SU-DHL-6 (cell line): ENCODE results near the gene KDM2A.

Experiments used
- H2AFZ ChIP-seq: fragments of 200-600 bp; sonication (generic); 2 replicates; pipeline ENCODE4 v1.6.1; 2014; ENCODE audit warnings: low read depth, mild to moderate bottlenecking, moderate library complexity, mixed read lengths, antibody characterized with exemption, low read length; ENCODE audit not compliant: severe bottlenecking
- H3F3A ChIP-seq: fragments of 200-600 bp; shearing (Covaris generic); 2 replicates; pipeline ENCODE4 v1.6.0; 2016; ENCODE audit warnings: antibody characterized with exemption, mild to moderate bottlenecking; ENCODE audit not compliant: insufficient read depth
- H3K27ac ChIP-seq: fragments of 200-600 bp; sonication (generic); 2 replicates; pipeline ENCODE4 v1.5.1; 2016; ENCODE audit warnings: low read depth, mild to moderate bottlenecking, low read length, moderate library complexity, mixed read lengths
- H3K27me3 ChIP-seq: fragments of 200-600 bp; sonication (generic), shearing (Covaris generic); 2 replicates; pipeline ENCODE4 v1.6.0; 2014; ENCODE audit warnings: mild to moderate bottlenecking, low read length
- H3K36me3 ChIP-seq: fragments of 200-600 bp; sonication (generic); 2 replicates; pipeline ENCODE4 v1.6.1; 2014; ENCODE audit warnings: mild to moderate bottlenecking, low read length, mixed read lengths
- H3K4me2 ChIP-seq: fragments of 300-600, 200-600 bp; shearing (Covaris generic), sonication (generic); 2 replicates; pipeline ENCODE4 v1.6.0; 2014; ENCODE audit warnings: low read length, low read depth, mild to moderate bottlenecking; ENCODE audit not compliant: poor library complexity, severe bottlenecking
- H3K4me3 ChIP-seq: fragments of 200-600 bp; sonication (generic); 2 replicates; pipeline ENCODE4 v1.5.1; 2014; ENCODE audit warnings: antibody characterized with exemption, low read length, mild to moderate bottlenecking, mixed read lengths; ENCODE audit not compliant: insufficient read depth, poor library complexity, severe bottlenecking
- H3K79me2 ChIP-seq: fragments of 200-600 bp; sonication (generic); 2 replicates; pipeline ENCODE4 v1.6.1; 2014; ENCODE audit warnings: mild to moderate bottlenecking, low read length, moderate library complexity; ENCODE audit not compliant: insufficient read depth
- H3K9ac ChIP-seq: fragments of 200-600 bp; sonication (generic); 2 replicates; pipeline ENCODE4 v1.7.0; 2014; ENCODE audit warnings: mild to moderate bottlenecking, low read length
- H3K9me2 ChIP-seq: fragments of 200-600 bp; sonication (generic); replicated peaks from 2 replicates; pipeline ENCODE4 v1.6.1; 2014; ENCODE audit warnings: low read length; ENCODE audit not compliant: insufficient read depth
- H3K9me3 ChIP-seq: fragments of 200-600 bp; sonication (generic); 2 replicates; pipeline ENCODE4 v1.6.1; 2014; ENCODE audit warnings: low read length, mixed read lengths; ENCODE audit not compliant: insufficient read depth
- H4K20me1 ChIP-seq: fragments of 200-600 bp; sonication (generic); 2 replicates; pipeline ENCODE4 v1.6.1; 2014; ENCODE audit warnings: low read depth, mild to moderate bottlenecking, antibody characterized with exemption, low read length, moderate library complexity, mixed read lengths
- EZH2phosphoT487 ChIP-seq: fragments of 200-600 bp; sonication (generic), shearing (Covaris generic); conservative IDR thresholded peaks from 2 replicates; pipeline ENCODE4 v1.6.1; 2018; ENCODE audit warnings: mild to moderate bottlenecking, antibody characterized with exemption, low read length, moderate library complexity, mixed read lengths
- TF ChIP-seq, protein P1 (sequence below): fragments of 200-600 bp; sonication (generic); IDR thresholded peaks from one replicate; pipeline ENCODE4 v1.5.1; 2017; ENCODE audit warnings: antibody characterized with exemption, mild to moderate bottlenecking, low read length, moderate library complexity; ENCODE audit not compliant: insufficient read depth, poor library complexity, severe bottlenecking

KDM2A gene

DNA sequence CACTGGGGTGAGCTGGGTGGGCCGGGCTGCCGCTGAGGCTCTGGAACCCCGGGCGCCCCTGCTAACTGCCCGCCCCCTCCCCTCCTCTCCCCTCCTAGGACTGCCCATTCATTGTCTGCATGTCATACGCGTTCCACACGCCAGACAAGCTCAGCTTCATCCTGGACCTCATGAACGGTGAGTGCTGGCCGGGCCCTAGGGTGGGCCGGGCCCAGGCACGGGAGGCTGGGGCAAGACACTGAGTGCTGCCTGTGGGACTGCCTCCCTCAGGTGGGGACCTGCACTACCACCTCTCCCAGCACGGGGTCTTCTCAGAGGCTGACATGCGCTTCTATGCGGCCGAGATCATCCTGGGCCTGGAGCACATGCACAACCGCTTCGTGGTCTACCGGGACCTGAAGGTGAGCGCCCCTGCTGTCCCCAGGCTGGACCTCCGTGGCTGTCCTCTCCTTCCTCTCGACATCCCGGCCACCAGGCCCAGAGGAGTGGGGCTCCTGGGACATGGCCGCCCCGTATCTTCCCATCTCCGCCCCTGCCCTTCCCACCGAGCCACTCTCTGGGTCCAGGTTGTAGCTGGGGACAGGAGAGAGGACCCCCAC is 162.6 kb downstream of the KDM2A start:
- peaks cover 11% of the 10 kb centered on the region for H3F3A ChIP-seq
- no peak overlapping the region for H3K4me3 ChIP-seq
- H3K9me3 ChIP-seq: no peaks in the 10 kb centered on the region
- H3K27me3 ChIP-seq: no peaks in the 10 kb centered on the region
- no peak overlapping the region for H3K9ac ChIP-seq
- no peak for TF ChIP-seq EZH2phosphoT487
- TF ChIP-seq, protein P1, sequence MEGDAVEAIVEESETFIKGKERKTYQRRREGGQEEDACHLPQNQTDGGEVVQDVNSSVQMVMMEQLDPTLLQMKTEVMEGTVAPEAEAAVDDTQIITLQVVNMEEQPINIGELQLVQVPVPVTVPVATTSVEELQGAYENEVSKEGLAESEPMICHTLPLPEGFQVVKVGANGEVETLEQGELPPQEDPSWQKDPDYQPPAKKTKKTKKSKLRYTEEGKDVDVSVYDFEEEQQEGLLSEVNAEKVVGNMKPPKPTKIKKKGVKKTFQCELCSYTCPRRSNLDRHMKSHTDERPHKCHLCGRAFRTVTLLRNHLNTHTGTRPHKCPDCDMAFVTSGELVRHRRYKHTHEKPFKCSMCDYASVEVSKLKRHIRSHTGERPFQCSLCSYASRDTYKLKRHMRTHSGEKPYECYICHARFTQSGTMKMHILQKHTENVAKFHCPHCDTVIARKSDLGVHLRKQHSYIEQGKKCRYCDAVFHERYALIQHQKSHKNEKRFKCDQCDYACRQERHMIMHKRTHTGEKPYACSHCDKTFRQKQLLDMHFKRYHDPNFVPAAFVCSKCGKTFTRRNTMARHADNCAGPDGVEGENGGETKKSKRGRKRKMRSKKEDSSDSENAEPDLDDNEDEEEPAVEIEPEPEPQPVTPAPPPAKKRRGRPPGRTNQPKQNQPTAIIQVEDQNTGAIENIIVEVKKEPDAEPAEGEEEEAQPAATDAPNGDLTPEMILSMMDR: no peak
- H3K36me3 ChIP-seq: peaks cover 3% of the 10 kb centered on the region; the same call in 1 of the 2 replicates
- H3K79me2 ChIP-seq: peaks cover 25% of the 10 kb centered on the region
- no peak overlapping the region for H3K4me2 ChIP-seq
- no peak overlapping the region for H2AFZ ChIP-seq
- no peak overlapping the region for H3K27ac ChIP-seq
- H4K20me1 ChIP-seq: no peaks in the 10 kb centered on the region
- H3K9me2 ChIP-seq: no peaks in the 10 kb centered on the region

DNA sequence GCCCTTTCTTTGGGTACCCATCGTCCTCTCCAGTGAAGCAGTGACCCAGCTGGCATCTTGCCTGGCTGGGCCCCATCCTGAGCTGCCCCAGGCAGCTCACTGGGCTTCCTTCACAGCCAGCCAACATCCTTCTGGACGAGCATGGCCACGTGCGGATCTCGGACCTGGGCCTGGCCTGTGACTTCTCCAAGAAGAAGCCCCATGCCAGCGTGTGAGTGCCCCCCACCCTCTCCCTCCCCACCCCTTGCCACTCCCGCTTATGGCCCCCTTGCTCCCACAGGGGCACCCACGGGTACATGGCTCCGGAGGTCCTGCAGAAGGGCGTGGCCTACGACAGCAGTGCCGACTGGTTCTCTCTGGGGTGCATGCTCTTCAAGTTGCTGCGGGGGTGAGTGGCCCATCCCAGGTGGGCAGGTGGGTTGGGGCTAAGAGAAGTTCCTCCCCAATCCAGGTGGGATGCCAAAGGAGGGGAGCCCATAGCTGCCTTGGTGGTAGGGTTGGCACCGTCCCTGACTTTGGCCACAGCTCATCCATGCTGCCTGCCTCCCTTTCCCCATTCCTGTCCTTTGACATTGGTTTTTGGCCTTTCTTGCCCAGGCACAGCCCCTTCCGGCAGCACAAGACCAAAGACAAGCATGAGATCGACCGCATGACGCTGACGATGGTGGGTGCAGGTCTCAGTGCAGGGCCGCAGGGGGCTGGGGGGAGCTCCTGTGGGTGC is 163.3 kb downstream of the KDM2A start:
- Histone ChIP-seq H3F3A (peaks cover 11% of the 10 kb centered on the region), H4K20me1 (no peaks in the 10 kb centered on the region), H2AFZ (no peak overlapping the region), H3K9me3 (no peaks in the 10 kb centered on the region), H3K79me2 (peaks cover 18% of the 10 kb centered on the region), H3K4me2 (no peak overlapping the region), H3K4me3 (no peak overlapping the region), H3K27me3 (no peaks in the 10 kb centered on the region), H3K36me3 (peaks cover 3% of the 10 kb centered on the region; the same call in 1 of the 2 replicates), H3K9me2 (no peaks in the 10 kb centered on the region), H3K9ac (no peak overlapping the region), H3K27ac (no peak overlapping the region)
- TF ChIP-seq, protein P1: no peak
- no peak for TF ChIP-seq EZH2phosphoT487

DNA sequence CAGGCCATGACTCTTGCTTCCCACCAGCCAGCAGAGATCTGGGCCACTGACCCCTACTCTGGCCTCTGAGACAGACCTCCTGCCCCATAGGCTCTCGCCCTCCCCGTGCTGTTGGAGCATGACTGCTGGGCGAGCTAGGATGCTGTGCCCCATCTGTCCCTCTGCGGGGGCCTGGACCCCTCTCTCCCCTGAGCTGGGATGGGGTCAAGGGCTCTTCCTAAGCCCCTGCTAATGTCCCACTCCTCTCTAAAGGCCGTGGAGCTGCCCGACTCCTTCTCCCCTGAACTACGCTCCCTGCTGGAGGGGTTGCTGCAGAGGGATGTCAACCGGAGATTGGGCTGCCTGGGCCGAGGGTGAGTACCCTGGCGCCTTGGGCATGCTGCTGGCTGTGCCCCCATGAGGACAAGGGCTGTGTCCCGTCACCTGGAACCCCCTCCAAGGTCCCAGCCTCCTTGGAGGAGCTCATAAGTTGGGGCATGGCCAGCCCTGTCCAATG is 163.9 kb downstream of the KDM2A start:
- H3K36me3 ChIP-seq: peaks cover 3% of the 10 kb centered on the region; the same call in 1 of the 2 replicates
- H3K9ac ChIP-seq: no peak overlapping the region
- H4K20me1 ChIP-seq: no peaks in the 10 kb centered on the region
- no peak overlapping the region for H3K4me3 ChIP-seq
- no peaks in the 10 kb centered on the region for H3K27me3 ChIP-seq
- H3K4me2 ChIP-seq: no peak overlapping the region
- no peak overlapping the region for H2AFZ ChIP-seq
- no peak overlapping the region for H3K27ac ChIP-seq
- no peaks in the 10 kb centered on the region for H3K9me3 ChIP-seq
- H3K79me2 ChIP-seq: peaks cover 16% of the 10 kb centered on the region
- peaks cover 17% of the 10 kb centered on the region for H3F3A ChIP-seq
- H3K9me2 ChIP-seq: no peaks in the 10 kb centered on the region
- TF ChIP-seq, protein P1: no peak
- no peak for TF ChIP-seq EZH2phosphoT487
